H1 (cell line): ENCODE measurements around the gene GDF2. TPM values are rescaled to one million over a fixed set of nuclear protein-coding genes. Genes with fewer than 3 reads are reported as not detected.

Experiments used
- CTCF ChIA-PET: fragments of 300-600 bp; sonication (Branson Sonifier 250); formaldehyde crosslinking; loops from one replicate; lab custom pipeline; 2021; ENCODE audit not compliant: partially characterized antibody; lab: Charles Lee
- POLR2A ChIA-PET: fragments of 300-600 bp; sonication (Branson Sonifier 250); formaldehyde crosslinking; loops from one replicate; lab custom pipeline; 2021; ENCODE audit warnings: inconsistent platforms; ENCODE audit not compliant: partially characterized antibody; lab: Charles Lee
- DNase-seq, 2 experiments: peaks; one replicate each; pipeline versions ENCODE4 v3.0.0 to v3.0.0-alpha.2; 2010 to 2022; ENCODE audit warnings: low spot score in 2 of 2, low read depth in 1 of 2, mixed read lengths in 1 of 2
- FAIRE-seq: peaks from 2 replicates; lab custom pipeline; 2011; peaks lifted over from hg19 to GRCh38; lab: Jason Lieb, UNC
- H2AFZ ChIP-seq: 2 replicates; pipeline ENCODE4 v1.8.1; 2012; ENCODE audit warnings: low read length, inconsistent platforms
- H2AK5ac ChIP-seq: 2 replicates; pipeline ENCODE4 v1.6.1; 2013; ENCODE audit warnings: low read depth, low read length
- H2BK120ac ChIP-seq: replicated peaks from 2 replicates; pipeline ENCODE3; 2013; ENCODE audit warnings: low read depth, low read length, inconsistent platforms
- H2BK12ac ChIP-seq: 2 replicates; pipeline ENCODE4 v1.6.1; 2013; ENCODE audit warnings: low read depth, low read length
- H2BK15ac ChIP-seq: 2 replicates; pipeline ENCODE4 v1.6.1; 2013; ENCODE audit warnings: low read length
- H2BK20ac ChIP-seq: 2 replicates; pipeline ENCODE4 v1.6.1; 2013; ENCODE audit warnings: low read length
- H2BK5ac ChIP-seq: 2 replicates; pipeline ENCODE4 v1.6.1; 2013; ENCODE audit warnings: low read depth, low read length
- H3K14ac ChIP-seq: 2 replicates; pipeline ENCODE4 v1.6.1; 2013; ENCODE audit warnings: inconsistent platforms; ENCODE audit not compliant: insufficient read length
- H3K18ac ChIP-seq: 2 replicates; pipeline ENCODE4 v1.6.1; 2013; ENCODE audit warnings: low read length; ENCODE audit errors: extremely low read depth
- H3K23ac ChIP-seq: 2 replicates; pipeline ENCODE4 v1.6.1; 2013; ENCODE audit warnings: inconsistent platforms; ENCODE audit not compliant: insufficient read length
- H3K23me2 ChIP-seq: 2 replicates; pipeline ENCODE4 v1.6.1; 2013; ENCODE audit warnings: low read depth, low read length
- H3K27ac ChIP-seq: 2 replicates; pipeline ENCODE4 v1.6.1; 2011; ENCODE audit warnings: low read depth, low read length, inconsistent platforms
- H3K27me3 ChIP-seq, 4 experiments: replicated peaks in 1 of 4; 1 replicate in 1 of 4; 2 replicates in 3 of 4; pipeline versions ENCODE4 v1.6.1 to v1.8.1; 2011 to 2013; ENCODE audit warnings: low read length in 3 of 4, mild to moderate bottlenecking in 3 of 4, inconsistent platforms in 2 of 4, mixed read lengths in 2 of 4, moderate library complexity in 1 of 4; ENCODE audit not compliant: control insufficient read depth in 3 of 4, insufficient read depth in 3 of 4; ENCODE audit errors: extremely low read depth in 1 of 4
- H3K36me3 ChIP-seq, 4 experiments: 2 replicates each; pipeline versions ENCODE4 v1.6.1 to v1.8.1; 2011 to 2013; ENCODE audit warnings: mild to moderate bottlenecking in 4 of 4, low read length in 3 of 4, moderate library complexity in 2 of 4, control low read depth in 1 of 4, inconsistent platforms in 1 of 4; ENCODE audit not compliant: insufficient read depth in 4 of 4, control insufficient read depth in 2 of 4
- H3K4ac ChIP-seq: replicated peaks from 2 replicates; pipeline ENCODE3; 2013; ENCODE audit warnings: low read length, low read depth, mixed read lengths, inconsistent platforms; ENCODE audit not compliant: insufficient read length
- H3K4me1 ChIP-seq, 4 experiments: replicated peaks in 1 of 4; 1 replicate in 1 of 4; 2 replicates in 3 of 4; pipeline versions ENCODE4 v1.6.1 to v1.8.1; 2011 to 2013; ENCODE audit warnings: low read length in 3 of 4, inconsistent platforms in 2 of 4, mixed read lengths in 1 of 4; ENCODE audit not compliant: insufficient read depth in 4 of 4, control insufficient read depth in 3 of 4
- H3K4me2 ChIP-seq, 2 experiments: 2 replicates each; pipeline versions ENCODE4 v1.6.1 to v1.8.1; 2011 to 2013; ENCODE audit warnings: low read depth in 2 of 2, low read length in 2 of 2, control low read depth in 1 of 2, inconsistent platforms in 1 of 2, mild to moderate bottlenecking in 1 of 2; ENCODE audit not compliant: insufficient read depth in 1 of 2
- H3K4me3 ChIP-seq, 4 experiments: fragments of 200-600, 300-600 bp in 1 of 4; sonication (generic), shearing (Covaris generic), sonication (Bioruptor Twin) in 1 of 4; 2 replicates each; pipeline versions ENCODE4 v1.5.1 to v1.8.1; 2011 to 2016; ENCODE audit warnings: low read length in 4 of 4, low read depth in 3 of 4, control low read depth in 2 of 4, inconsistent platforms in 2 of 4, mild to moderate bottlenecking in 2 of 4, mixed read lengths in 1 of 4, moderate library complexity in 1 of 4; ENCODE audit not compliant: insufficient read depth in 2 of 4; ENCODE audit errors: extremely low read depth in 1 of 4
- H3K56ac ChIP-seq: replicated peaks from 2 replicates; pipeline ENCODE3; 2013; ENCODE audit warnings: low read depth, mild to moderate bottlenecking, mixed read lengths, low read length, inconsistent platforms; ENCODE audit not compliant: insufficient read length
- H3K79me1 ChIP-seq: 2 replicates; pipeline ENCODE4 v1.6.1; 2013; ENCODE audit warnings: low read depth, low read length, control low read depth
- H3K79me2 ChIP-seq, 2 experiments: 2 replicates each; pipeline versions ENCODE4 v1.6.1 to v1.8.1; 2012 to 2013; ENCODE audit warnings: low read length in 2 of 2, mild to moderate bottlenecking in 2 of 2, inconsistent platforms in 1 of 2; ENCODE audit not compliant: insufficient read depth in 2 of 2, control insufficient read depth in 1 of 2
- H3K9ac ChIP-seq, 4 experiments: replicated peaks in 1 of 4; 1 replicate in 1 of 4; 2 replicates in 3 of 4; pipeline versions ENCODE4 v1.6.1 to v1.8.1; 2011 to 2013; ENCODE audit warnings: low read depth in 3 of 4, low read length in 3 of 4, control low read depth in 2 of 4, mild to moderate bottlenecking in 2 of 4, moderate library complexity in 2 of 4, inconsistent platforms in 1 of 4; ENCODE audit errors: extremely low read depth in 1 of 4
- H3K9me3 ChIP-seq, 2 experiments: 2 replicates each; pipeline versions ENCODE4 v1.6.1 to v1.8.1; 2012 to 2013; ENCODE audit warnings: mild to moderate bottlenecking in 2 of 2, moderate library complexity in 2 of 2, control low read depth in 1 of 2, inconsistent platforms in 1 of 2, low read depth in 1 of 2, low read length in 1 of 2, mixed read lengths in 1 of 2; ENCODE audit not compliant: insufficient read depth in 2 of 2
- H4K20me1 ChIP-seq, 2 experiments: replicated peaks in 1 of 2; 2 replicates each; pipeline versions ENCODE3 to v1.8.1; 2011 to 2013; ENCODE audit warnings: inconsistent platforms in 2 of 2, low read length in 2 of 2, mild to moderate bottlenecking in 1 of 2; ENCODE audit not compliant: insufficient read depth in 2 of 2, control insufficient read depth in 1 of 2
- H4K5ac ChIP-seq: 2 replicates; pipeline ENCODE4 v1.6.1; 2013; ENCODE audit warnings: low read length, low read depth, mixed read lengths, inconsistent platforms; ENCODE audit not compliant: insufficient read length
- H4K8ac ChIP-seq: 2 replicates; pipeline ENCODE4 v1.8.0; 2013; ENCODE audit warnings: mild to moderate bottlenecking, moderate library complexity, low read length, inconsistent platforms; ENCODE audit not compliant: insufficient read depth; ENCODE audit errors: extremely low read depth
- H4K91ac ChIP-seq: replicated peaks from 2 replicates; pipeline ENCODE3; 2013; ENCODE audit warnings: low read length, mixed read lengths, inconsistent platforms; ENCODE audit not compliant: insufficient read length
- CBX5 ChIP-seq: fragments of 300-800, 300-1000 bp; sonication (generic); IDR thresholded peaks from 2 replicates; pipeline ENCODE4 v1.7.1; 2016; ENCODE audit warnings: antibody characterized with exemption, low read length, low read depth
- CTBP2 ChIP-seq: IDR thresholded peaks from 2 replicates; pipeline ENCODE4 v1.7.0; 2011; ENCODE audit warnings: borderline replicate concordance, mild to moderate bottlenecking, moderate library complexity, mixed read lengths, low read length; ENCODE audit not compliant: insufficient read depth, insufficient read length
- FOSL1 ChIP-seq: IDR thresholded peaks from 2 replicates; pipeline ENCODE4 v1.6.1; 2011; ENCODE audit warnings: mild to moderate bottlenecking, low read depth, low read length, moderate library complexity; ENCODE audit not compliant: insufficient read depth
- KDM5A ChIP-seq: fragments of 200-600 bp; IDR thresholded peaks from 2 replicates; pipeline ENCODE4 v1.7.1; 2012; ENCODE audit warnings: mild to moderate bottlenecking, low read length, inconsistent platforms, mixed read lengths
- MAFK ChIP-seq: IDR thresholded peaks from 2 replicates; pipeline ENCODE4 v1.6.1; 2012; ENCODE audit warnings: low read depth, mild to moderate bottlenecking, improper control_type of control experiment, low read length
- NRF1 ChIP-seq: IDR thresholded peaks from 2 replicates; pipeline ENCODE4 v1.6.1; 2011; ENCODE audit warnings: mild to moderate bottlenecking, low read depth, low read length, improper control_type of control experiment
- POLR2AphosphoS5 ChIP-seq: IDR thresholded peaks from 2 replicates; pipeline ENCODE4 v1.6.1; 2011; ENCODE audit warnings: low read depth, low read length
- RFX5 ChIP-seq: IDR thresholded peaks from 2 replicates; pipeline ENCODE4 v1.6.1; 2011; ENCODE audit warnings: low read depth, low read length, improper control_type of control experiment, borderline replicate concordance
- SAP30 ChIP-seq: fragments of 300-600 bp; sonication (generic); IDR thresholded peaks from 2 replicates; pipeline ENCODE4 v1.7.1; 2012; ENCODE audit warnings: low read length, moderate library complexity, mild to moderate bottlenecking, inconsistent platforms; ENCODE audit not compliant: insufficient read depth, insufficient replicate concordance
- SIN3A ChIP-seq, 2 experiments: IDR thresholded peaks in 1 of 2; conservative IDR thresholded peaks in 1 of 2; 2 replicates each; pipeline ENCODE4 v1.6.1; 2011 to 2012; ENCODE audit warnings: low read length in 2 of 2, improper control_type of control experiment in 1 of 2, low read depth in 1 of 2, mild to moderate bottlenecking in 1 of 2
- YY1 ChIP-seq: IDR thresholded peaks from 2 replicates; pipeline ENCODE4 v1.6.1; 2011; ENCODE audit warnings: low read depth, mild to moderate bottlenecking, low read length
- ZNF274 ChIP-seq: IDR thresholded peaks from 2 replicates; pipeline ENCODE4 v1.7.0; 2012; ENCODE audit warnings: low read length, borderline replicate concordance; ENCODE audit errors: extremely low read depth
- WGBS, 2 experiments: shearing (Covaris generic) in 1 of 2; methylation state at CpG; one replicate each; pipeline versions ENCODE4 v1.1.6 to v1.1.7; 2013 to 2015; ENCODE audit warnings: low lambda C conversion rate in 2 of 2, mixed read lengths in 2 of 2, inconsistent platforms in 1 of 2, low coverage in 1 of 2, missing lambda C conversion rate in 1 of 2; ENCODE audit not compliant: insufficient replicate concordance in 2 of 2, insufficient coverage in 1 of 2, insufficient read length in 1 of 2; ENCODE audit errors: extremely low coverage in 1 of 2, missing lambda C conversion rate in 1 of 2; 5-methylcytosine and 5-hydroxymethylcytosine counted together
- polyA plus RNA-seq, 7 experiments: library from polyadenylated mRNA; depleted of rRNA in 3 of 7; stranded (reverse) in 5 of 7; unstranded in 2 of 7; fragments of >200 nt in 5 of 7; fragments of 200-250 nt in 2 of 7; gene quantifications; 1 replicate in 5 of 7; 2 replicates in 1 of 7; 4 replicates in 1 of 7; pipeline versions ENCODE4 v1.2.1 to v1.2.3, GENCODE V29; 2011 to 2013; ENCODE audit warnings: missing spikeins in 2 of 7, mixed read lengths in 2 of 7
- total RNA-seq: library from RNA; stranded (reverse); fragmentation: NEBNext Ultra II Directional; extraction: Animal tissue kit (Norgen Biotek cat#: 25700); gene quantifications from 2 replicates; pipeline ENCODE4 v1.2.1, GENCODE V29; 2021
- TF ChIP-seq, protein P1 (sequence below): IDR thresholded peaks from 2 replicates; pipeline ENCODE4 v1.6.1; 2012; ENCODE audit warnings: inconsistent platforms

GDF2 gene
- total and polyA plus RNA-seq, 2 of the 8 experiments (the other 6 are each of a cell fraction or from before 2014, with no cell fraction given) = not detected

DNA sequence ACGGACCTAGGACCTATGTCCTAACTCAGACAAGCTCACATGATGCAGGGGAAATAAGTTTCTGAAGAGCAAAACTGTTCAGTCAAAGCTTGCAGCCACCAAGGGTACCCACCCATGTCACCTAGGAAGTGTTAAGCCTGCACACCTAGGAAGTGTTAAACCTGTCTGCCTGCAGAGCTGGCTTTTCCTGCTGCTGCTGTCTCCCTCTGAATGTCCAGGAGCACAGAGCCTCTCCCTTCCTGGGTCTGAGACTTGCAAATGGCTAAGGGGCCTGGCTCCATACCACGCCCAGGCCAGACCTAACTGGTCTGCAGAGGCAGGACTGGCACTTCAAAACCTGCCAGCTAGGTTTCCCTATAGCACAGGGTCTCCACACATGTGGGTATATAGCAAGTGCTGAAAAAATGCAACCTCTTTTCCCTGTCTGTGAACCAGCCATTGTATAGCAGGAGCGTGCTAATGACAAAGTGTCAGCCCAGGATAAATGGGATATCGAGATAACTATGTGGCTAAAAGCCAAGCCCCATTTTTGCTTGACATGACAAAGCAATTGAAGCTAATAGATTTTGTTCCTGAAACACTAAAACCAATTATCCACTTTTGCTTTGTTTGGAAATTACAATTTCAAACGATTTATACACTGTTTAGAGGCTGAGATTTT is 1.5 kb downstream of the GDF2 start:
- H3K27me3 ChIP-seq = no peaks in the 10 kb centered on the region; a peak in 2 of 7 replicates
- H3K4me3 ChIP-seq = no peak overlapping the region
- no peaks in the 10 kb centered on the region for H3K4me1 ChIP-seq
- no peak overlapping the region for H3K56ac ChIP-seq
- no peak overlapping the region for H3K9ac ChIP-seq
- H2BK15ac ChIP-seq = no peak overlapping the region
- H3K4ac ChIP-seq = no peak overlapping the region
- no peaks in the 10 kb centered on the region for H3K79me1 ChIP-seq
- H3K4me2 ChIP-seq = no peak overlapping the region
- no peak overlapping the region for H2BK5ac ChIP-seq
- H2AK5ac ChIP-seq = no peak overlapping the region
- H3K9me3 ChIP-seq = no peaks in the 10 kb centered on the region
- H3K79me2 ChIP-seq = no peaks in the 10 kb centered on the region
- H3K27ac ChIP-seq = no peak overlapping the region
- H3K23me2 ChIP-seq = no peaks in the 10 kb centered on the region
- no peak overlapping the region for H4K5ac ChIP-seq
- no peak overlapping the region for H3K23ac ChIP-seq
- no peak for FAIRE-seq
- no peak overlapping the region for H3K14ac ChIP-seq
- 88% methylated on average over 5 of the region's 5 CpGs; no CpG with 5 or more reads in 1 of the 2 experiments for WGBS, 2 experiments
- H2BK20ac ChIP-seq = no peak overlapping the region
- ChIA-PET CTCF (interaction anchor here (0.6 to 2.5 kb wide), 13 partner anchors 10 to 299 kb away, joined by 3 to 17 read pairs (median 4); no protein-coding TSS in a partner anchor), POLR2A (interaction anchor here (0.6 kb wide), 1 partner anchor 203 kb away, joined by 3 read pairs; no protein-coding TSS in a partner anchor)
- no peak overlapping the region for H2BK120ac ChIP-seq
- no peak overlapping the region for H4K8ac ChIP-seq
- no peak overlapping the region for H2BK12ac ChIP-seq
- no peak overlapping the region for H3K18ac ChIP-seq
- H2AFZ ChIP-seq = no peak overlapping the region
- H4K20me1 ChIP-seq = peaks cover 0 to 4% of the 10 kb centered on the region in 2 experiments
- no peak for DNase-seq
- no peak overlapping the region for H4K91ac ChIP-seq
- no peaks in the 10 kb centered on the region; a peak in 1 of 8 replicates for H3K36me3 ChIP-seq
- TF ChIP-seq SAP30 (no peak), CBX5 (no peak), KDM5A (no peak), CTBP2 (no peak), MAFK (no peak), SIN3A (conservative IDR thresholded peaks at IDR 0.05 in 1 of 2, IDR thresholded peaks at IDR 0.05 in 1 of 2; ENCODE audit: low read depth in 1 of 2, low read length in 2 of 2) (no peak), FOSL1 (no peak), YY1 (no peak), POLR2AphosphoS5 (no peak), NRF1 (no peak), RFX5 (no peak), ZNF274 (no peak)
- TF ChIP-seq, protein P1, sequence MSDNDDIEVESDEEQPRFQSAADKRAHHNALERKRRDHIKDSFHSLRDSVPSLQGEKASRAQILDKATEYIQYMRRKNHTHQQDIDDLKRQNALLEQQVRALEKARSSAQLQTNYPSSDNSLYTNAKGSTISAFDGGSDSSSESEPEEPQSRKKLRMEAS = no peak
